PFSK-1 (cell line): ENCODE results near the gene ADAMTS13.

Experiments used
- FOXP2 ChIP-seq: optimal IDR thresholded peaks from 2 replicates; pipeline ENCODE3; 2011; ENCODE audit warnings: borderline replicate concordance, control low read depth, inconsistent platforms; ENCODE audit not compliant: insufficient read depth; ENCODE audit errors: extremely low read length, extremely low read depth
- POLR2AphosphoS5 ChIP-seq: IDR thresholded peaks from 2 replicates; pipeline ENCODE4 v1.6.1; 2012; ENCODE audit warnings: low read depth, mild to moderate bottlenecking, control low read depth, low read length, moderate library complexity
- REST ChIP-seq, 2 experiments: IDR thresholded peaks; 2 replicates each; pipeline versions ENCODE4 v1.6.1 to v1.8.0; 2011 to 2012; ENCODE audit warnings: low read depth in 2 of 2, low read length in 2 of 2, control low read depth in 1 of 2, inconsistent platforms in 1 of 2, mild to moderate bottlenecking in 1 of 2, moderate library complexity in 1 of 2; ENCODE audit not compliant: insufficient read depth in 1 of 2
- SIN3A ChIP-seq: IDR thresholded peaks from 2 replicates; pipeline ENCODE4 v1.6.1; 2012; ENCODE audit warnings: mild to moderate bottlenecking, low read length, moderate library complexity, borderline replicate concordance; ENCODE audit not compliant: insufficient read depth
- TAF1 ChIP-seq: IDR thresholded peaks from 2 replicates; pipeline ENCODE4 v1.6.1; 2012; ENCODE audit warnings: low read length, control low read depth, borderline replicate concordance; ENCODE audit not compliant: insufficient read depth

ADAMTS13 gene

GRCh38 chr9:133457748-133458147 lies 35.6 kb downstream of the ADAMTS13 start:
- TF ChIP-seq POLR2AphosphoS5, result no peak
- TF ChIP-seq SIN3A, result no peak
- TF ChIP-seq REST (IDR thresholded peaks at IDR 0.05; ENCODE audit: insufficient read depth in 1 of 2, low read depth in 2 of 2, low read length in 2 of 2), result no peak
- no peak for TF ChIP-seq TAF1
- TF ChIP-seq FOXP2, result no peak

GRCh38 chr9:133458643-133459312 lies 36.6 kb downstream of the ADAMTS13 start:
- TF ChIP-seq POLR2AphosphoS5 (no peak), SIN3A (no peak)

GRCh38 chr9:133459476-133460404 lies 37.6 kb downstream of the ADAMTS13 start, which contains the start of gene CACFD1:
Gene CACFD1, plus strand, starts transcription at chr9:133459978. Its CDS starts 89 bp downstream, at chr9:133460067.
- TF ChIP-seq POLR2AphosphoS5, result peak; percentile 76
- TF ChIP-seq FOXP2, result no peak
- TF ChIP-seq TAF1, result no peak
- TF ChIP-seq SIN3A, result no peak

GRCh38 chr9:133460405-133461175 lies 38.4 kb downstream of the ADAMTS13 start:
- no peak for TF ChIP-seq POLR2AphosphoS5
- no peak for TF ChIP-seq TAF1
- no peak for TF ChIP-seq FOXP2
- no peak for TF ChIP-seq SIN3A
- no peak for TF ChIP-seq REST (IDR thresholded peaks at IDR 0.05; ENCODE audit: insufficient read depth in 1 of 2, low read depth in 2 of 2, low read length in 2 of 2)

GRCh38 chr9:133461975-133462374 lies 39.8 kb downstream of the ADAMTS13 start:
- TF ChIP-seq FOXP2 (no peak), TAF1 (no peak), REST (IDR thresholded peaks at IDR 0.05; ENCODE audit: insufficient read depth in 1 of 2, low read depth in 2 of 2, low read length in 2 of 2) (no peak), POLR2AphosphoS5 (no peak), SIN3A (no peak)
